Stimulated activated CD4-positive, alpha-beta T cell treated with anti-CD3 and anti-CD28 coated beads, Interleukin-12 subunit alpha, Interleukin-12 subunit beta, amount 100 ng/mL, for 4 hours (primary cell): ENCODE data around the gene PPP2R3B.
"Not testable (repeated sequence)": the region's sequence is repeated elsewhere in the genome, so short reads cannot be mapped to it uniquely, and the experiment has no call there.

Source experiments
- DNase-seq: peaks from one replicate; pipeline ENCODE4 v3.0.0-alpha.2; 2020

The PPP2R3B gene

DNA sequence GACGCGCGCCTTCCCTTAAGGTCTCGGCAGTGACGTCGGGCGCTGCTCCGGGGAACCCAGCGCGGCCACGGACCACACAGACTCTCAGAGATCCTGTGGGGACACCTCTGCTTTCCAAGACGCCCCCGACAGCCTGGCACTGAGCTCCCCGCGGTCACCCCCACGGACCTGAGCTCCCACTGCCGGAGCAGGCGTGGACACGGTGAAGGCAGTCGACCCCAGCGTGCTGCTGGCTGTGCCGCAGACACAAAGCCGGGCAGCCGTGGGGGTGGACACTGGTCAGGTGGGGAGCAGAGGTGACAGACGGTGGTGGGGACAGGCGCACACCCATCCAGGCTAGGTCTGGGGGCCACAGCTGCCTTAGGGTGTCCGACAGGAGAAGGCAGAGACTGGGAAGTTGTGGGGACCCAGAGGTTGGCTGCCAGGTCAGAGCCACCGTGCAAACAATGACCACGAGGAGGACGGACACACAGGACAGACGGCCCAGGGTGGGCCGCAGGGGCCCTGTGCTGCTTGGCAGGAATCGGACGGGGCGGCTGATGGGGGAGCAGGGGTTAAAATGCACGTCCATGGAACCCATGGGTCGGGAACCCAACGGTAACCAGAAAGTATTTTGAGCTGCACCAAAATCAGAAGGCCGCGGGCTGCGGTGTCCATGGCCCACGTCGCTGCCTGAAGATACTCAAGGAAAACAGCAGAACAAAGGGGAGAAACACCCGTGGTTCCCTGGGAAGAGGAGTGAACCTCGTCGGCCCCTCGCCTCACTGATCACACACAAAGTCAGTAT is 51.5 kb downstream of the PPP2R3B start:
- no peak for DNase-seq

DNA sequence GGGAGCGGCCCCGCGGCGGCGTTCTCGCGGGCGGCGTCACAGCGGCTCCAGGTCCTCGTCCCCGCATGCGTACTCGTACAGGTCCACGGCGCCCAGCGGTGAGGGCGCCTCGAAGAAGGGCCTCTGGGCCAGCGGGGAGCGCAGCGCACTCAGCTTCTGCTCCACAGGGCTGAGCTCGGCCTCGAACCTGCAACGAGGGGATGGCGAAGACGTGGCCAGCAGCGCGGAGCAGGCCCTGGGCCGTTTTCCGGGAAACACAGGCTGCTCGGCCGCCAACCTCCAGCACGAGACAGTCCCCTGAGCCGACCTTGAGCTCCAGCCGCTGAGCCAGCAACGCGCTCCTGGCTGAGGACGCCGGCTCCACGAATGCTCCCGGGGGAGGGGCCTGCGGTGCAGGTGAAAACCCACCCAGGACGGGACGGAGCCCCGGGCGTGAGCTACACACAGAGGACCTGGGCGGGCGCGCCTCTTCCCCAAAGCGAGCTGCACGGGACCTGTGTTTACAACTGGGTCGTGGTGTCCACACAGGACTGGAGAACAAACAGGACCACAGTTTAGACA is 52.3 kb downstream of the PPP2R3B start:
- DNase-seq, result no peak

DNA sequence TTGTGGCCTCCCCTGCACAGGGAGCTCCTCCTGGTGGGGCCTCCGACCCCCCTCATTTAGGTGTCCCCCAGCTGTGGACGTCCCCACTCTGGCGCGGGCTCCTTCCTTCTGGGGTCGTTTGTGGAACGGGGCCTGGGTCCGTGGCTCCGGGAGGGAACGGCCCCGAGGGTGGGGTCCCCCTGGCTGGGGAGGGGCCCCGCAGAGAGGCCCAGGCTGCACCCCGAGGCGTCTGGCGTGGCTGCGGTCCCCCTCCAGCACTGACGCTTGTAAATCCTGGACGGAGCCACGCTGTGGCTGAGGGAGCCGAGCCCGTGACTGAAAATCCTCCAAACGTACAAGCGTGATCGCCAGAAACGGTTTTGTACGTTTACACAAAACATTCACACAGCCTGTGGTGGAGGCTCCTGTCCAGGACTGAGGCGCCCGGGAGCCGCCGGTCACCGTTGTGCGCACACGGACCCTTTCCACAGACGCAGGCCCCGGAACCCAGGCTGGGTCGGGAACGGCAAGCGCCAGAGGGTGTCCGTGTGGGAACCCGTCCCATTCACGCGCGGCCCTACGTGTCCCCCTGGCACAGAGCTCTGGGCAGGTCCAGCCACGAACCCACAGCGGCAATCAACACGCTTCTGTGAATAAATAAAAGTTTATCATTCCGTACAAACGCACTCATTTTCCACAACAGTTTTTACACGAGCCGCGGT is 52.9 kb downstream of the PPP2R3B start:
- no peak for DNase-seq

DNA sequence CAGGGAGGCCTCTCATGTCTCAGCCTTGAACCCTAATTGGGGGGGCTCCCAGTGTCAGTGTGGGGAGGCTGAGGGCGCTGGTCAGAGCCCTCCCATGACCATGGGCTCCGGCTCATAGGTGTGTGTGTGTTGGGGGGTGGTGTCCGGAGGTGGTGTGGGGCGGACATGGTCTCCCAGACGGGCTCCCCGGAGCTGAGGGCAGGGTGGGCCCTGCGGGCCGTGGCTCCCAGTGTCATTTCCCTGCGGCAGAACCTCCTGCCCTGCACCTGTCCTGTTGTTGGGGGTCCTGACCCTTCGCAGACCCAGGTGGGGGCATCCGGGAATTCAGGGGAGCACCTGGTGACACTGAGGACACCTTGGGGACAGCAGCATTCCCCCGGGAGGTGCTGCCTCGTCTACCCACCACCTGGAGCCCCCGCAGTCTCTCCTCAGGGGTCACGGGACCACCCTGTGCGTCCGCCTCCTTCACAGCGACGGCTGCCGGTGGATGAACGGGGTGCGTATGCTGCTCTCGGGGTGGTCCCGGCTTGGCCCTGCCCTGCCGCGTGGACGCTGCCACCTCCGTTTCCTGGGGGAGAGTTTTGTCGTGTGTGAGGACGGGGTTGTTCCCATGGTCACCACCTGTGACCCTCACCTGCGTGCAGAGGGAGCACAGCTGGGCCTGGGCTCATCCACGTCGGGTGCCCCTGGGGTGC is 53.6 kb downstream of the PPP2R3B start:
- DNase-seq, result no peak

- DNase-seq, result no peak
These were observed 54.2 kb downstream of the PPP2R3B start for GRCh38 chrX:332496-332860.

- no peak for DNase-seq
These were observed 54.7 kb downstream of the PPP2R3B start for GRCh38 chrX:331825-332495.

DNA sequence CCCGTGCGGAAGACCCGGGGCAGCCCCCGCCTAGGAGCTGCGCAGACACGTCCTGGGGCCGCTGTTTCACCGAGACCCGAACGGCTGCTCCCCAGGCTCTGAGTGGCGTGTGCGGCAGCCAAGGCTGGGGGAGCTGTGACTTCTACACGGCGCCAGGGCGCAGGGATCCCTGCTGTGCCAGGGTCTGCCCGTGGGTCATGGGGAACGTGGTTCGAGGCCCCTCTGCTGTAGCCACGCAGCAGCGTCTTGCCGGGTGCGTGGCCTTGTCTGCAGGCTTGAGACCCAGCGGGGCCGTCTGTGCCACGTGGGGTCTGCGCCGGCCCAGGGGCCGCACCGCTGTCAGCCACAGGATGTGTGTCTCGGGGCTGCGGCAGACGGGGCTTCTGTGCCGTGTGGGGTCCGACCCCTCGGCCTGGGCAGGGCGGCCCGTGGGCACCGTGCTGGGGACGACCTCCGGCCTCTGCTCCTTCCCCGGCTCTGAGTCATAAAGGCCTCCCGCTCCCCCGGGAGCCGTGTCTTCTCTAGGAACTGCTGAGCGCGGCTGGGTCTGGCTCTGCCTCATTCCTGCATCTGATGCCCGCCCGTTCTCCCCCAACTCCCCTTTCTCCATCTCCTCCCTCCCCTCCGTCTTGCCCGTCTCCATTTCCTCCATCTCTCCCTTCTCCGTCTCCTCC is 55.4 kb downstream of the PPP2R3B start:
- no peak for DNase-seq

DNA sequence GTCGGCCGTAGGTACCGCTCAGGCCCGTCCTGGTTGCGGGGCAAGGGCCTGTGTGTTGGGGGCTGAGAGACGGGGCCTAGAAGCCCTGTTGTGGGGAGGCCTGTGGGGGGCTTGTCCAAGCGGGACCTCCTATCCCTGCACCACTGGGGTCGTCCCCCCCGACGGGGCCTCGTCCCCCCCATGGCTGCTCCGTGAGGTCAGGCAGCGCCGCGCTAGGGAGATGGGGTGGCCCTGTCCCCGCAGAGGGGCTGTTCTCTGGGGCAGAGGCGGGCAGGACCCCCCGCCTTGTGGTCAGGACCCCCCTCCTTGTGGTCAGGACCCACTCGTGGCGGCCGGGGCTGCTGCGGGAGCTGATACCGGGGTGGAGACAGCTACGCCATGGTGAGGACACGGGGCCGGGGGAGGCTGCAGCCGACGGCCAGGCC is 56.0 kb downstream of the PPP2R3B start:
- no peak for DNase-seq

GRCh38 chrX:330141-330725 is 56.5 kb downstream of the PPP2R3B start:
- not testable (repeated sequence) for DNase-seq

DNA sequence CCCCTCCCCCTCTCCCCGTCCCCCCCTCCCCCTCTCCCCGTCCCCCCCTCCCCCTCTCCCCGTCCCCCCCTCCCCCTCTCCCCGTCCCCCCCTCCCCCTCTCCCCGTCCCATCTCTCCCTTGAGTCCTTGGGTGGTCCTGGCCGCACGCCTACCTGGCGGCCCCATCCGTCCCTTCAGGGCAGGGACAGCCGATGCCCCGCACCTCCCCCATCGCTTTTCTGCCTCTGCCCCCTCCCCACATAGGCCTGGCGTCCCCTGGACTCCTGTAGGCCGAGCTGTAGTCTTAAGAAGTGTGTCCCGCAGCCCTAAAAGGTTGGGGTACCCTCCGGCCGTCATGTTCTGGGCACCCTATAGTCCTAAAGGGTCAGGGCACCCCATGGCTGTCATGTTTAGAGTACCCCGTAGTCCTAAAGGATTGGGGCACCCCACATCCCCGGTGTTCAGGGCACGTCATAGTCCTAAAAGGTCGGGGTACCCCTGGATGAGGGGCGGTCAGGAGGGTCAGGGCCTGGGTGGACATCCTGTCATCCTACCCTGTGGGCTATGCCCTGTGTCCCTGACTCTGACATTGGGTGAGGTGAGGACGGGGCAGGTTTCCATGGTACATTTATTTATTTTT is 57.3 kb downstream of the PPP2R3B start:
- DNase-seq, result no peak

- no peak for DNase-seq
These were observed 59.0 kb downstream of the PPP2R3B start for GRCh38 chrX:327660-328126.

DNA sequence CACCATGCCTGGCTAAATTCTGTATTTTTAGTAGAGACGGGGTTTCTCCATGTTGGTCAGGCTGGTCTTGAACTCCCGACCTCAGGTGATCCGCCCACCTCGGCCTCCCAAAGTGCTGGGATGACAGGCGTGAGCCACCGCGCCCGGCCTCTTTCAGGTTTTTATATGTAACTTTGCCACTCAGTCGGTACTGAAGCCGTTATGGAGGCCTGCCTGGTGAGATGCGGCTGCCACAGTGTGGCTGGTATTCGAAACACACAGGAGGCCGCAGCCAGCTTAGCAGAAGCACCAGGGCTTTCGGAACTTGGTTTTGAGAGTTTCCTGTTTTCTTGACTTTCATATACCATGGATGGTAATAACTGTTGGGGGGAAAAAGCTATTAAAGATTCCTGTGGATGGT is 62.0 kb downstream of the PPP2R3B start:
- not testable (repeated sequence) for DNase-seq

DNA sequence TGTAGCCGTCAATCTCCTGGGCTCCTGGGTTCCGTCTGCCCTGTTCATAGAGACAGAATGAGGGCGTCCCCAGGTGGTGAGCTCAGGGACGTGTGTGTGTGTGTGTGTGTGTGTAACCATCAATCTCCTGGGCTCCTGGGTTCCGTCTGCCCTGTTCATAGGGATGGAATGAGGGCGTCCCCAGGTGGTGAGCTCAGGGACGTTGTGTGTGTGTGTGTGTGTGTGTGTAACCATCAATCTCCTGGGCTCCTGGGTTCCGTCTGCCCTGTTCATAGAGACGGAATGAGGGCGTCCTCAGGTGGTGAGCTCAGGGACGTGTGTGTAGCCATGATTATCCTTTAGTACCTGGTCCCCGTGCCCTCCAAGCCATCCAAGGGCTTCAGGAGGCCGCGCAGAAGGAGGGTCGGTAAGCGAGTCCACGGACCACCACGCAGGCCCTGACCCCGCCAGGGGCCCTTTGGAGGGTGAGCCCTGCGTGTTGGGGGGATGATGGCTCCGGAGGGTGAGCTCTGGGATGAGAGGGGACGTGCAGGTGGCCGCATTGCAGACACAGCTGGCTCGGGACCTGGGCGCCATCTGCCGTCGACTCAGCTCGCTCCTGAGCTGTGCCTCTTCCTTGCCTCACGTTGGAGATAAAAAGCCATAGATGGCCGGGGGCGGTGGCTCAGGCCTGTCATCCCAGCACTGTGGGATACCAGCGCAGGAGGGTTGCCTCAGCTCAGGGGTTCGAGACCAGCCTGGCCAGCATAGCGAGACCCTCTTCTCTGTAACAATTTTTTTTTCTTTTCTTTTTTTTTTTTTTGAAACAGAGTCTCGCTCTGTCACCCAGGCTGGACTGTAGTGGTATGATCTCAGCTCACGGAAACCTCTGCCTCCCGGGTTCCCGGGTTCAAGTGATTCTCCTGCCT is 62.7 kb downstream of the PPP2R3B start:
- no peak for DNase-seq

GRCh38 chrX:320126-320783 is 66.5 kb downstream of the PPP2R3B start:
- DNase-seq, result no peak

- DNase-seq, result peak; percentile 20
These were observed 67.1 kb downstream of the PPP2R3B start for GRCh38 chrX:319579-320125.

DNA sequence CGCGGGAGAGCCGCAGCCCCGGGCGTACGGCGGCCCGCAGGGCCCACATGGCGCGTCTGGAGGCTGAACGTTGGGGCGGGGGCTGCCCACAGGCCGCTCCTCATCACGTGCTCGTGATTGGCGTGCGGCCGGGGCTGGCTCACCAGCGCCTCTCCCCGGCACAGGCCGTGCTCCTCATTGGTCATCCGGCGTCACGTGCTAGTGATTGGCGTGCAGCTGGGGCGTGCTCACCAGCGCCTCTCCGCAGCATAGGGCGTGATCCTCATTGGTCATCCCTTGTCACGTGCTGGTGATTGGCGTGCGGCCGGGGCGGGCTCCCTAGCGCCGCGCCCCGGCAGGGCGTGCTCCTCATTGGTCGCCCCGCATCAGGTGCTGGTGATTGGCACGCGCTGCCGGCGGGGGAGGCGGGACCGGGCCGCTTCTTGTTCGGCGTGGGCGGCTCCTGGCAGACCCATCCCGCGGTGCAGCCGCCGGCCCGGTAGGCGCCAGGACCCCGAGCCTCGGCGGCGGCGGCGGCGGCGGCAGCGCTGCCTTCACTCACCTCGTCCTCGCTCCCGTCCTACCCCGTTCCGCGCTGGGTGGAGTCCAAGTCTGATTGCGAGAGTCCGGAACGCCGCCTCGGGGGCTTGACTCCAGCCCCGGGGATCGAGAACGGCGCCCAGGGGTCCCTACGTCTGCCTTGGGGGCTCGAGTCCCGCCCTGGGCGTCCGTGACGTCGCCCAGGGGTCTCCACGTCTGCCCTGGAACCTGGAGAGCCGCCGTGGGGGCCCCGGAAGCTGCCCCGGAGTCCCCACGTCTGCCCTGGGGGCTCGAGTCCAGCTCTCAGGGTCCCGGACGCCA is 67.7 kb downstream of the PPP2R3B start, which contains the start of gene GTPBP6:
GTPBP6 (minus strand) TSS at position 58 of the 840 bp plus-strand sequence; CDS start at position 49, 9 bp downstream.
- DNase-seq, result peak; percentile 95

DNA sequence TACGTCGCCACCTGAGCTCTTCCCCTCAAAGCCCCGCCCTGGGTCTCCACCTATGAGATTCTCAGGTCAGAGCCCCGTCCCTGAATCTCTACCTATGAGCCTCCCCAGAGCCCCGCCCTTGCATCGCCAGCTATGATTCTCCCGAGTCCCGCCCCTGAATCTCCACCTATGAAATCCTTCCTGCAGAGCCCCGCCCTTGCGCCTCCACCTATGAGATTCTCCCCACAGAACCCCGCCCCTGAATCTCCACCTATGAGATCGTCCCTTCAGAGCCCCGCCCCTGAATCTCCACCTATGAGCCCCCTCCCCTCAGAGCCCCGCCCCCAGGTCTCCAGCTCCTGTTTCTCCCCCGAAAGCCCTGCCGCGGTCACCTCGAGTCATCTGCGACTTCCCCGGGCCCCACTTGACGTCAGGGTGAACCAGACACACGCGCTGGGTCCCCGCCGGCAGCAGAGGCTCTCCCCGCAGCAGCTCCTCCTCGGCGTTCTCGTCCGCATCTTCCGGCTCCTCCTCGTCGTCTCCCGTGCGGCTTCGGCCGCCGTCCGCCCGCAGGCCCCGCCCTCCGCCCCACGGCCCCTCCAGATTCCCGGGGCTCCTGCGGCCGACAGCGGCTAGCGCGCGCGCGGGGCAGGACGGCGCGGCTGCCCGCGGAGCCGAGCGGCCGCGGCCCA is 68.5 kb downstream of the PPP2R3B start:
- peak; percentile 95 for DNase-seq
